Nephron (organoid): ENCODE data around the gene APLNR.

Experiments
- H3K27ac Mint-ChIP-seq, 3 experiments: 2 replicates each; pipeline ENCODE4 v1.8.0; 2020; ENCODE audit warnings: mixed read lengths in 3 of 3, mild to moderate bottlenecking in 2 of 3, moderate library complexity in 1 of 3
- H3K27me3 Mint-ChIP-seq: 2 replicates; pipeline ENCODE4 v1.8.0; 2021; ENCODE audit warnings: low read depth, mild to moderate bottlenecking, moderate library complexity, mixed read lengths
- H3K36me3 Mint-ChIP-seq: 2 replicates; pipeline ENCODE4 v1.8.0; 2020; ENCODE audit warnings: low read depth, mixed read lengths
- H3K4me1 Mint-ChIP-seq: 2 replicates; pipeline ENCODE4 v1.8.0; 2020; ENCODE audit warnings: mixed read lengths
- H3K4me3 Mint-ChIP-seq, 3 experiments: 2 replicates each; pipeline ENCODE4 v1.8.0; 2020; ENCODE audit warnings: mild to moderate bottlenecking in 3 of 3, mixed read lengths in 3 of 3, moderate library complexity in 2 of 3
- H3K9me3 Mint-ChIP-seq: 2 replicates; pipeline ENCODE4 v1.8.0; 2020; ENCODE audit warnings: mixed read lengths
- TF ChIP-seq, protein P1 (sequence below), 3 experiments: fragments of 200-600 bp; sonication (generic); IDR thresholded peaks; one replicate each; pipeline ENCODE4 v1.5.0; 2021; ENCODE audit warnings: antibody characterized with exemption in 3 of 3; ENCODE audit not compliant: unreplicated experiment in 3 of 3

APLNR gene

DNA sequence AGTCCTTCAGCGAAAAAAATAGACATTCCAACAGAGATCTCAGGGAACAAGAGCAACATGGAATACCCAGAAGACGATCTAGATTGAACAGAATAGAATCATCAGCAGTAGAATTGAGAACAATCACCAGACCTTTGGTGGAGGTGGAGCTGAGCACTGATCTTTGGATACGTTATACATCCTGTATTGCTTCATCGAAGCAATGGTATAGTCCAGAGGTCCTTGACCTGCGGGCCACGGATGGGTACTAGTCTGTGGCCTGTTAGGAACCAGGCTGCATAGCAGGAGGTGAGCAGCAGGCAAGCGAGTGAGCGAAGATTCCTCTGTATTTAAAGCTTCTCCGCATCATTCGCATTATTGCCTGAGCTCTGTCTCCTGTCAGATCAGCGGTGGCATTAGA lies 37.7 kb downstream of the APLNR start:
- peak overlapping the region in 2 of 3 experiments; percentile 8 to 21 for H3K27ac Mint-ChIP-seq
- no peaks in the 10 kb centered on the region for H3K9me3 Mint-ChIP-seq
- no peaks in the 10 kb centered on the region for H3K36me3 Mint-ChIP-seq
- peaks cover 9% of the 10 kb centered on the region for H3K27me3 Mint-ChIP-seq
- H3K4me3 Mint-ChIP-seq = no peak overlapping the region
- H3K4me1 Mint-ChIP-seq = peaks cover 53% of the 10 kb centered on the region
- TF ChIP-seq, protein P1, sequence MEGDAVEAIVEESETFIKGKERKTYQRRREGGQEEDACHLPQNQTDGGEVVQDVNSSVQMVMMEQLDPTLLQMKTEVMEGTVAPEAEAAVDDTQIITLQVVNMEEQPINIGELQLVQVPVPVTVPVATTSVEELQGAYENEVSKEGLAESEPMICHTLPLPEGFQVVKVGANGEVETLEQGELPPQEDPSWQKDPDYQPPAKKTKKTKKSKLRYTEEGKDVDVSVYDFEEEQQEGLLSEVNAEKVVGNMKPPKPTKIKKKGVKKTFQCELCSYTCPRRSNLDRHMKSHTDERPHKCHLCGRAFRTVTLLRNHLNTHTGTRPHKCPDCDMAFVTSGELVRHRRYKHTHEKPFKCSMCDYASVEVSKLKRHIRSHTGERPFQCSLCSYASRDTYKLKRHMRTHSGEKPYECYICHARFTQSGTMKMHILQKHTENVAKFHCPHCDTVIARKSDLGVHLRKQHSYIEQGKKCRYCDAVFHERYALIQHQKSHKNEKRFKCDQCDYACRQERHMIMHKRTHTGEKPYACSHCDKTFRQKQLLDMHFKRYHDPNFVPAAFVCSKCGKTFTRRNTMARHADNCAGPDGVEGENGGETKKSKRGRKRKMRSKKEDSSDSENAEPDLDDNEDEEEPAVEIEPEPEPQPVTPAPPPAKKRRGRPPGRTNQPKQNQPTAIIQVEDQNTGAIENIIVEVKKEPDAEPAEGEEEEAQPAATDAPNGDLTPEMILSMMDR (IDR thresholded peaks at IDR 0.05; ENCODE audit: unreplicated experiment in 3 of 3) = no peak

DNA sequence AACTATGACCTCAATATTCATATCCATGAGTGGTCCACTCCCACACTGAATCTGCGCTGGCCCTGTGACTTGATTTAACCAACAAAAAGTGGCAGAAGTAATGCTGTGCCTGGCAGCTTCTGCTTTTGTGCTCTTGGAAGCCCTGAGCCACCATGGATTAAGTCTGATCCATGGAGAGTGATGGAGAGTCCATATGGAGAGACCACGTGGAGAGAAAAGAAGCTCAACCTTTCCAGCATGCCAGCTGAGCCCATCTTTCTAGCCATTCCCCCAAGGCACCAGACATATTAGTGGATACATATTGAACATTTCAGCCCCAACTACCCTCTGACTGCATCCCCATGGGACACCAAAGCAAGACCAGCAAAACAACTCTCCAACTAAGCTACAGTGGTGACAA lies 39.3 kb downstream of the APLNR start:
- Mint-ChIP-seq H3K4me1 (peaks cover 38% of the 10 kb centered on the region), H3K36me3 (no peaks in the 10 kb centered on the region), H3K27ac (no peak overlapping the region), H3K27me3 (peaks cover 4% of the 10 kb centered on the region), H3K4me3 (no peak overlapping the region), H3K9me3 (no peaks in the 10 kb centered on the region)
- TF ChIP-seq, protein P1 (IDR thresholded peaks at IDR 0.05; ENCODE audit: unreplicated experiment in 3 of 3) = no peak

GRCh38 chr11:57196596-57196995 lies 40.5 kb downstream of the APLNR start:
- Mint-ChIP-seq H3K27ac (peak overlapping the region in 2 of 3 experiments; percentile 33 to 40), H3K27me3 (peaks cover 4% of the 10 kb centered on the region), H3K4me3 (no peak overlapping the region), H3K4me1 (peaks cover 34% of the 10 kb centered on the region), H3K36me3 (no peaks in the 10 kb centered on the region), H3K9me3 (no peaks in the 10 kb centered on the region)
- TF ChIP-seq, protein P1 (IDR thresholded peaks at IDR 0.05; ENCODE audit: unreplicated experiment in 3 of 3) = no peak

GRCh38 chr11:57192316-57192715 lies 44.7 kb downstream of the APLNR start:
- no peaks in the 10 kb centered on the region for H3K27me3 Mint-ChIP-seq
- H3K4me3 Mint-ChIP-seq = no peak overlapping the region
- H3K36me3 Mint-ChIP-seq = no peaks in the 10 kb centered on the region
- no peak overlapping the region for H3K27ac Mint-ChIP-seq
- H3K9me3 Mint-ChIP-seq = no peaks in the 10 kb centered on the region
- H3K4me1 Mint-ChIP-seq = peaks cover 22% of the 10 kb centered on the region
- TF ChIP-seq, protein P1 (IDR thresholded peaks at IDR 0.05; ENCODE audit: unreplicated experiment in 3 of 3) = no peak

GRCh38 chr11:57191311-57192219 lies 45.5 kb downstream of the APLNR start:
- Mint-ChIP-seq H3K4me1 (peaks cover 17% of the 10 kb centered on the region), H3K27ac (peak overlapping the region; percentile 7 to 42 (median 30)), H3K9me3 (no peaks in the 10 kb centered on the region), H3K36me3 (no peaks in the 10 kb centered on the region), H3K4me3 (no peak overlapping the region), H3K27me3 (no peaks in the 10 kb centered on the region)
- TF ChIP-seq, protein P1 (IDR thresholded peaks at IDR 0.05; ENCODE audit: unreplicated experiment in 3 of 3) = no peak

DNA sequence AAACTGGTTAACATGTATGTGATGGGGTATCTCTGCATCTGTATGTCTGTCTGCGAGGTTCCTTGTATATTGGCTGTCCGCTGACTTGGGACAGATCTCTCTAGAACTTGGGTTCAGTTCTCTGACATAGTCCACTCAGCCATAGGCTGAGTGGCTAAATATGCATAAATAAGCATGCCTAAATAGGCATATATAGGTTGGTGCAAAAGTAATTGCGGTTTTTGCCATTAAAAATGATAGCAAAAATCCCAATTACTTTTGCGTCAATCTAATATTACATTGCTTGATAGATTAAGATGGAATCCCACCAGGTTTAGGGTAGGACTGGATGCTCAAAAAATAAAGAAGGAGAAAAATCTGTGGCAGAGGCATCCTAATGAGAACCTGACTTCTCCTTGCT lies 46.5 kb downstream of the APLNR start:
- Mint-ChIP-seq H3K4me3 (no peak overlapping the region), H3K36me3 (no peaks in the 10 kb centered on the region), H3K27ac (no peak overlapping the region), H3K4me1 (peaks cover 15% of the 10 kb centered on the region), H3K9me3 (no peaks in the 10 kb centered on the region), H3K27me3 (no peaks in the 10 kb centered on the region)
- TF ChIP-seq, protein P1 (IDR thresholded peaks at IDR 0.05; ENCODE audit: unreplicated experiment in 3 of 3) = no peak
